HepG2 (cell line): ENCODE measurements around the gene ZFR2. TPM values are rescaled to one million over a fixed set of nuclear protein-coding genes. Genes with fewer than 3 reads are reported as not detected.

ENCODE experiments used
- ATAC-seq: fragments of 200-7000 bp; cut with Tn5 transposase; 3 replicates; pipeline ENCODE4 v1.9.1; 2020; ENCODE audit warnings: mild to moderate bottlenecking, moderate library complexity
- BruUV-seq: library from RNA; stranded (reverse); fragments of 400-500 nt; replicated peaks from 2 replicates; lab custom pipeline; 2021; lab: Mats Ljungman, UMichigan
- CTCF ChIA-PET: fragments of 300-600 bp; formaldehyde crosslinking; extraction: SDS; loops from one replicate; lab custom pipeline; 2021; ENCODE audit warnings: low total read pairs, inconsistent platforms, low intra/inter-chr PET ratio; lab: Yijun Ruan, JAX
- POLR2A ChIA-PET: fragments of 350-600 bp; sonication (Branson Sonifier 250); formaldehyde crosslinking; loops from one replicate; lab custom pipeline; 2020; ENCODE audit warnings: antibody characterized with exemption, inconsistent platforms; lab: Yijun Ruan, JAX
- DNase-seq: peaks from one replicate; pipeline ENCODE4 v3.0.0-alpha.2; 2015; ENCODE audit warnings: low spot score
- FAIRE-seq: peaks from 3 replicates; lab custom pipeline; 2011; peaks lifted over from hg19 to GRCh38; lab: Jason Lieb, UNC
- H2AFZ ChIP-seq: one replicate; pipeline ENCODE4 v1.6.1; 2011; ENCODE audit warnings: low read length, inconsistent platforms
- H3K27ac ChIP-seq: fragments of 300-600 bp; 3 replicates; pipeline ENCODE4 v1.8.0; 2011; ENCODE audit warnings: mixed run types, mild to moderate bottlenecking, mixed read lengths, low read length, inconsistent platforms; ENCODE audit not compliant: insufficient read depth; ENCODE audit errors: extremely low read length
- H3K27me3 ChIP-seq, 2 experiments: fragments of 200-600 bp in 1 of 2; 2 replicates in 1 of 2; 3 replicates in 1 of 2; pipeline versions ENCODE4 v1.6.0 to v1.8.0; 2011; ENCODE audit warnings: low read length in 2 of 2, mild to moderate bottlenecking in 2 of 2, moderate library complexity in 2 of 2, inconsistent platforms in 1 of 2; ENCODE audit not compliant: insufficient read depth in 2 of 2, control insufficient read depth in 1 of 2
- H3K36me3 ChIP-seq, 2 experiments: fragments of 200-600 bp in 1 of 2; replicated peaks in 1 of 2; 2 replicates in 1 of 2; 3 replicates in 1 of 2; pipeline versions ENCODE4 v1.5.1 to v1.8.0; 2011; ENCODE audit warnings: low read length in 2 of 2, inconsistent platforms in 1 of 2; ENCODE audit not compliant: insufficient read depth in 2 of 2, control insufficient read depth in 1 of 2
- H3K4me1 ChIP-seq: 2 replicates; pipeline ENCODE4 v1.5.1; 2012; ENCODE audit warnings: low read length, inconsistent platforms; ENCODE audit not compliant: insufficient read depth
- H3K4me2 ChIP-seq: 2 replicates; pipeline ENCODE4 v1.6.0; 2011; ENCODE audit warnings: low read depth, low read length, inconsistent platforms
- H3K4me3 ChIP-seq, 3 experiments: fragments of 200-600 bp in 1 of 3; sonication (generic), shearing (Covaris generic) in 1 of 3; replicated peaks in 1 of 3; 2 replicates each; pipeline ENCODE4 v1.5.1; 2011 to 2016; ENCODE audit warnings: low read length in 3 of 3, inconsistent platforms in 2 of 3, low read depth in 2 of 3, mild to moderate bottlenecking in 2 of 3, control low read depth in 1 of 3, mixed read lengths in 1 of 3; ENCODE audit not compliant: insufficient read depth in 1 of 3
- H3K79me2 ChIP-seq: one replicate; pipeline ENCODE4 v1.6.1; 2011; ENCODE audit warnings: low read length, inconsistent platforms; ENCODE audit not compliant: insufficient read depth
- H3K9ac ChIP-seq: 2 replicates; pipeline ENCODE4 v1.6.0; 2011; ENCODE audit warnings: mild to moderate bottlenecking, low read depth, low read length, inconsistent platforms; ENCODE audit not compliant: insufficient read depth
- H3K9me3 ChIP-seq: 2 replicates; pipeline ENCODE4 v1.5.1; 2012; ENCODE audit warnings: mild to moderate bottlenecking, low read length
- H4K20me1 ChIP-seq: 2 replicates; pipeline ENCODE4 v1.6.0; 2011; ENCODE audit warnings: inconsistent platforms, mild to moderate bottlenecking, low read length, moderate library complexity; ENCODE audit not compliant: insufficient read depth
- CTCF ChIP-seq: sonication (generic); formaldehyde crosslinking; IDR thresholded peaks from 2 replicates; pipeline ENCODE4 v1.5.0; 2020; ENCODE audit warnings: mild to moderate bottlenecking, missing genetic modification reagents, moderate library complexity
- EP300 ChIP-seq, 3 experiments: sonication (generic) in 1 of 3; formaldehyde crosslinking in 1 of 3; IDR thresholded peaks; 2 replicates each; pipeline versions ENCODE4 v1.5.1 to v1.6.1; 2011 to 2020; ENCODE audit warnings: low read depth in 2 of 3, low read length in 2 of 3, borderline replicate concordance in 1 of 3, improper control_type of control experiment in 1 of 3, mild to moderate bottlenecking in 1 of 3, missing genetic modification reagents in 1 of 3, moderate library complexity in 1 of 3
- HIVEP1 ChIP-seq: sonication (generic); formaldehyde crosslinking; IDR thresholded peaks from 2 replicates; pipeline ENCODE4 v1.4.0; 2020; ENCODE audit warnings: mild to moderate bottlenecking, missing genetic modification reagents
- HMG20A ChIP-seq: IDR thresholded peaks from 2 replicates; pipeline ENCODE4 v1.6.1; 2016; ENCODE audit warnings: borderline replicate concordance
- HNF4A ChIP-seq: sonication (generic); formaldehyde crosslinking; IDR thresholded peaks from 2 replicates; pipeline ENCODE4 v1.4.0; 2020; ENCODE audit warnings: missing genetic modification reagents
- HNF4G ChIP-seq, 2 experiments: sonication (generic) in 1 of 2; formaldehyde crosslinking in 1 of 2; IDR thresholded peaks; 2 replicates each; pipeline versions ENCODE4 v1.4.0 to v1.6.1; 2011 to 2020; ENCODE audit warnings: borderline replicate concordance in 2 of 2, low read depth in 2 of 2, mild to moderate bottlenecking in 2 of 2, low read length in 1 of 2, missing genetic modification reagents in 1 of 2, moderate library complexity in 1 of 2
- HOXA3 ChIP-seq: sonication (generic); formaldehyde crosslinking; IDR thresholded peaks from 2 replicates; pipeline ENCODE4 v1.5.0; 2020; ENCODE audit warnings: missing genetic modification reagents
- NCOR1 ChIP-seq: fragments of 200-600 bp; sonication (generic); IDR thresholded peaks from 2 replicates; pipeline ENCODE4 v1.7.0; 2017; ENCODE audit warnings: antibody characterized with exemption, low read length, borderline replicate concordance
- PAX8 ChIP-seq: sonication (generic); formaldehyde crosslinking; IDR thresholded peaks from 2 replicates; pipeline ENCODE4 v1.8.0; 2022; ENCODE audit warnings: mild to moderate bottlenecking, missing genetic modification reagents, borderline replicate concordance
- SALL1 ChIP-seq: sonication (generic); formaldehyde crosslinking; IDR thresholded peaks from 2 replicates; pipeline ENCODE4 v1.8.0; 2022; ENCODE audit warnings: mild to moderate bottlenecking, missing genetic modification reagents
- TRIM24 ChIP-seq: sonication (generic); formaldehyde crosslinking; IDR thresholded peaks from 2 replicates; pipeline ENCODE4 v1.8.0; 2022; ENCODE audit warnings: mild to moderate bottlenecking, missing genetic modification reagents
- ZNF264 ChIP-seq: sonication (generic); formaldehyde crosslinking; IDR thresholded peaks from 2 replicates; pipeline ENCODE4 v1.4.0; 2020; ENCODE audit warnings: missing genetic modification reagents
- ZNF629 ChIP-seq: sonication (generic); formaldehyde crosslinking; conservative IDR thresholded peaks from 2 replicates; pipeline ENCODE4 v1.5.0; 2020; ENCODE audit warnings: missing genetic modification reagents
- ZNF703 ChIP-seq: sonication (generic); formaldehyde crosslinking; IDR thresholded peaks from 2 replicates; pipeline ENCODE4 v1.5.1; 2020; ENCODE audit warnings: missing genetic modification reagents, mild to moderate bottlenecking, moderate library complexity, borderline replicate concordance
- ZNF749 ChIP-seq: sonication (generic); formaldehyde crosslinking; IDR thresholded peaks from 2 replicates; pipeline ENCODE4 v1.8.0; 2022; ENCODE audit warnings: mild to moderate bottlenecking, missing genetic modification reagents, moderate library complexity, borderline replicate concordance
- WGBS: methylation state at CpG from one replicate; pipeline ENCODE4 v1.1.6; 2017; ENCODE audit warnings: low lambda C conversion rate; 5-methylcytosine and 5-hydroxymethylcytosine counted together
- in situ Hi-C: cut with HindIII; loops from 2 replicates; pipeline ENCODE4 v1.10.0; 2017; ENCODE audit warnings: low pct_unique_long_range_greater_than_20kb; ENCODE audit not compliant: extremely low pct_ligation_motif_present
- intact Hi-C: fragments of 100-400 bp; cut with micrococcal nuclease; formaldehyde crosslinking; loops from one replicate; pipeline ENCODE4 v1.10.0; 2022; ENCODE audit not compliant: unreplicated experiment
- polyA plus RNA-seq, 8 experiments: library from polyadenylated mRNA; depleted of rRNA in 3 of 8; stranded (reverse) in 7 of 8; unstranded in 1 of 8; fragments of >200 nt; fragmentation: Illumina TruSeq in 4 of 8; extraction: Trizol in 4 of 8; gene quantifications; 2 replicates each; pipeline versions ENCODE4 v1.2.1 to v1.2.3, GENCODE V29; 2011 to 2016; ENCODE audit warnings: low read depth in 4 of 8, missing spikeins in 1 of 8, mixed read lengths in 1 of 8; ENCODE audit not compliant: insufficient read depth in 1 of 8
- total RNA-seq, 5 experiments: library from RNA; depleted of rRNA; stranded (reverse); fragments of >200 nt; fragmentation: Illumina TruSeq; extraction: Trizol; gene quantifications; 2 replicates each; pipeline ENCODE4 v1.2.3, GENCODE V29; 2016; ENCODE audit warnings: low read depth in 1 of 5

ZFR2 gene
- total and polyA plus RNA-seq, 2 of the 13 experiments (the other 11 are each of a cell fraction or from before 2014, with no cell fraction given): 0.37 to 0.69 TPM

GRCh38 chr19:3863648-3864047 is 5.2 kb downstream of the ZFR2 start:
- ATAC-seq (no peak), DNase-seq (no peak), FAIRE-seq (no peak)
- Histone ChIP-seq H3K4me3 (no peak overlapping the region), H3K9ac (no peak overlapping the region), H4K20me1 (no peaks in the 10 kb centered on the region), H2AFZ (no peak overlapping the region), H3K36me3 (no peaks in the 10 kb centered on the region), H3K4me1 (peaks cover 13% of the 10 kb centered on the region), H3K27ac (no peak overlapping the region), H3K9me3 (no peaks in the 10 kb centered on the region), H3K4me2 (no peak overlapping the region), H3K27me3 (peaks cover 4 to 25% of the 10 kb centered on the region in 2 experiments; a peak in 3 of 5 replicates), H3K79me2 (no peaks in the 10 kb centered on the region)
- ChIA-PET CTCF (no interaction called here), POLR2A (no interaction called here)
- TF ChIP-seq ZNF629 (CRISPR knock-in tag) (peak; percentile 62), ZNF703 (CRISPR knock-in tag) (no peak)
- in situ Hi-C loops (loop anchor here (25.0 kb wide), 1 partner anchor 349 kb away; no protein-coding TSS in a partner anchor), intact Hi-C loops (no loop called here)
- 58% methylated on average over 3 of the region's 12 CpGs for whole genome bisulfite sequencing
- BruUV-seq: no TSS peak

- no peaks in the 10 kb centered on the region for H3K79me2 ChIP-seq
- H3K9me3 ChIP-seq: no peaks in the 10 kb centered on the region
- no peak overlapping the region for H2AFZ ChIP-seq
- in situ Hi-C loops: loop anchor here (25.0 kb wide), 1 partner anchor 349 kb away; no protein-coding TSS in a partner anchor
- peaks cover 3 to 21% of the 10 kb centered on the region in 2 experiments; a peak in 3 of 5 replicates for H3K27me3 ChIP-seq
- H3K9ac ChIP-seq: no peak overlapping the region
- peak overlapping the region; percentile 49 for H3K4me2 ChIP-seq
- ATAC-seq: peak; percentile 57
- ChIA-PET CTCF (no interaction called here), POLR2A (no interaction called here)
- no peak overlapping the region for H3K4me3 ChIP-seq
- H3K27ac ChIP-seq: no peak overlapping the region
- DNase-seq: no peak
- BruUV-seq: no TSS peak
- intact Hi-C loops: no loop called here
- no peaks in the 10 kb centered on the region for H3K36me3 ChIP-seq
- WGBS: 28% methylated on average over 14 of the region's 25 CpGs
- FAIRE-seq: no peak
- H4K20me1 ChIP-seq: no peaks in the 10 kb centered on the region
- H3K4me1 ChIP-seq: peaks cover 13% of the 10 kb centered on the region
- TF ChIP-seq ZNF264 (CRISPR knock-in tag) (no peak), SALL1 (0 out of 2 replicates have a peak, but pooled peaks have one; percentile 30), ZNF749 (CRISPR knock-in tag) (no peak), PAX8 (no peak), CTCF (peak; percentile 60), TRIM24 (CRISPR knock-in tag) (0 out of 2 replicates have a peak, but pooled peaks have one; percentile 13), HIVEP1 (peak; percentile 38; the same call in 1 of the 2 replicates), NCOR1 (peak; percentile 55), HNF4A (peak; percentile 83), EP300 (IDR thresholded peaks at IDR 0.05; ENCODE audit: low read depth in 2 of 2, low read length in 2 of 2) (peak in 1 of 2 experiments; percentile 15; a peak in 1 of 4 replicates), EP300 (CRISPR knock-in tag; IDR thresholded peaks at IDR 0.05; ENCODE audit: borderline replicate concordance) (no peak), HNF4G (IDR thresholded peaks at IDR 0.05; ENCODE audit: borderline replicate concordance, low read depth, low read length) (peak; percentile 63), HNF4G (CRISPR knock-in tag; IDR thresholded peaks at IDR 0.05; ENCODE audit: borderline replicate concordance, low read depth) (no peak), HOXA3 (CRISPR knock-in tag) (no peak), HMG20A (CRISPR knock-in tag) (no peak)
Observed at GRCh38 chr19:3862826-3863500, 5.9 kb downstream of the ZFR2 start.
